ENCODE results near the gene SLC7A6OS.

The SLC7A6OS gene

DNA sequence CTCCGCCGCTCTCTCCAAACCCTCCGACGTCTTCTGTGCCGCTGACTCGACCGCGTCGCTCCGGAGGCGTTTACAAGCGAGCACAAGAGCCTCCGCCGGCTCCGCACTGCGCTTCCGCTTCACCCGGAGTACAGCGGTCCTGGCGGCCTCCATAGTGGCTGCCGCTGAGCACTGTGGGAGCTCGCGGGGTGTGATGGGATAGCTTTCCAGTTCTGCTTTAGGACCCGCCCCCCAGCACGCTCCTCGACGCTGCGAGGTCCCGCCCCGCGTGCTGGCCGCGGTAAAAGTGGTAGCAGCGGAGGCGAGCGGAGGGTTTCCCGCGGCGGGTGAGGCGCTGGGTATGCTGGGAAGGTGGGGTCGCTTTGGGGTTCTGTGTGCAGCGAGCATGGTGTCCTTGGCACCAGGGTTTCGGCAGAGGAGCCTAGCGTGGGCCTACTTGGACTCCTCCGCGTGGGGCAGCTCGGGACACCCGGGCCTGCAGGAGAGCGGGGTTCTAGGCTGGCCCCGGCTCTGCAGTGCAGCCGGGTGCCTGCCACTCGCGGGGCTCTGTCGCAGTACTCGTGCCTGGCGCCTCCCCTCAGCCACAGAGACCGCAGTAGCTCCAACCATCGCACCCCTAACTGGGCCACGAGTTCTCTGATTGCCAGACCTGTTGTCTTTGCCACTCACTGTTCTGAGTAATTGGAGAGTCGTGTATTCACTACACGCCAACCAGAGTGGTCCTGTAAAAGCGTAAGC lies at the start of gene SLC7A6OS, which contains the start of gene PRMT7:
Gene SLC7A6OS, minus strand, starts transcription at position 173 of the 738 bp plus-strand sequence. Its CDS starts 20 bp downstream, at position 153.
Gene PRMT7, plus strand, starts transcription at position 246 of the 738 bp plus-strand sequence. CDS start 4,961 bp downstream, outside the sequence.
- TF ChIP-seq CTCF (IDR thresholded peaks at IDR 0.05; ENCODE audit: control extremely low read depth, extremely low read depth, low read depth, missing control alignments), result no peak
- peak; percentile 98 for DNase-seq (ENCODE audit: extremely low spot score)
- ChIA-PET CTCF (interaction anchor here (0.6 to 2.4 kb wide), 14 partner anchors 9 to 71 kb away, joined by 3 to 41 read pairs (median 4); partner anchors contain the start of genes PLA2G15 and SLC7A6), POLR2A (interaction anchor here (0.6 to 1.5 kb wide), 13 partner anchors 10 to 445 kb away, joined by 3 to 7 read pairs (median 4); partner anchors contain the start of gene SLC7A6)

- POLR2A ChIA-PET, result no interaction called here
- TF ChIP-seq CTCF (IDR thresholded peaks at IDR 0.05; ENCODE audit: control extremely low read depth, extremely low read depth, low read depth, missing control alignments), result no peak
- no peak for DNase-seq (ENCODE audit: extremely low spot score)
- CTCF ChIA-PET, result interaction anchor here (0.8 to 2.0 kb wide), 3 partner anchors 9 to 98 kb away, joined by 3 to 9 read pairs (median 6); no protein-coding TSS in a partner anchor
Observed at GRCh38 chr16:68359398-68360191, 48.8 kb upstream of the SLC7A6OS start.

- TF ChIP-seq CTCF (IDR thresholded peaks at IDR 0.05; ENCODE audit: control extremely low read depth, extremely low read depth, low read depth, missing control alignments), result no peak
- POLR2A ChIA-PET, result no interaction called here
- CTCF ChIA-PET, result interaction anchor here (2.0 kb wide), 1 partner anchor 9 kb away, joined by 9 read pairs; no protein-coding TSS in a partner anchor
- no peak for DNase-seq (ENCODE audit: extremely low spot score)
Observed at GRCh38 chr16:68358951-68359350, 48.2 kb upstream of the SLC7A6OS start.

DNA sequence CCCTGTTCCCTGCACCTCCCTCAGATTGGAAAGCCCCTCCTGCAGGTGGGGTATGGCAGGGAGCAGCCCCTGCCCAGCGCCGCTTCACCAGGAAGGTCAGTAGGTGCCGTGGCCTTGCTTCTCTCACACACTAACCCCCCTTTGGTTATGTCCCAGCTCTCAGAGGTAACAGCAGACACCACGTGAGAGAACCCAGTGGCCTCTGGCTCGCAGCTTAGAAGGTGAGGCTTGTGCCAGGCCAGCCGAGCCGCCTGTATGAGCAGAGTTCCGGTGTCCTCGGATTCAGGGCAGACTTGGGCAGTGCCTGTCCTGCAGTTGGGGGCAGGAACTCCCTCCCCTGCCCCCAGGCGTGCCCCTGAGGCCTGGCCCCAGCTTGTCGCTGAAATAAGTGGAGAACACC lies 47.2 kb upstream of the SLC7A6OS start:
- ChIA-PET POLR2A (no interaction called here), CTCF (interaction anchor here (2.0 to 6.4 kb wide), 3 partner anchors 9 to 96 kb away, joined by 10 to 64 read pairs (median 24); no protein-coding TSS in a partner anchor)
- DNase-seq (ENCODE audit: extremely low spot score), result no peak
- TF ChIP-seq CTCF (IDR thresholded peaks at IDR 0.05; ENCODE audit: control extremely low read depth, extremely low read depth, low read depth, missing control alignments), result no peak

GRCh38 chr16:68357521-68357922 lies 46.8 kb upstream of the SLC7A6OS start:
- ChIA-PET POLR2A (no interaction called here), CTCF (interaction anchor here (2.0 to 6.4 kb wide), 3 partner anchors 9 to 96 kb away, joined by 10 to 64 read pairs (median 24); no protein-coding TSS in a partner anchor)
- TF ChIP-seq CTCF (IDR thresholded peaks at IDR 0.05; ENCODE audit: control extremely low read depth, extremely low read depth, low read depth, missing control alignments), result no peak
- no peak for DNase-seq (ENCODE audit: extremely low spot score)

DNA sequence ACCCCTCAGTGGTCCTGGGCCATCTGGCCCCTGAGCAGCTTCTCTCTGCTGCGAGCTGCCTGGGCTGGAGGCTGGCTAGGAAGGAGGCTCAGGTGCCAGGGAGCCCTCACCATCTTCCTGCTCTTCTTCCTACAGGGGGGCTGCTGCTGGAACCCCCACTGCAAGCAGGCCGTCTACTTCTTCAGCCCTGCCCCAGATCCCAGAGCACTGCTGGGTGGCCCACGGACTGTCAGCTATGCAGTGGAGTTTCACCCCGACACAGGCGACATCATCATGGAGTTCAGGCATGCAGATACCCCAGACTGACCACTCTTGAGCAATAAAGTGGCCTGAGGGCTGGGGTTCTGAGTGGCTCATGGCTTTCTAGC lies 46.2 kb upstream of the SLC7A6OS start:
- TF ChIP-seq CTCF (IDR thresholded peaks at IDR 0.05; ENCODE audit: control extremely low read depth, extremely low read depth, low read depth, missing control alignments), result no peak
- no peak for DNase-seq (ENCODE audit: extremely low spot score)
- ChIA-PET POLR2A (no interaction called here), CTCF (interaction anchor here (1.0 to 6.4 kb wide), 6 partner anchors 10 to 95 kb away, joined by 3 to 64 read pairs (median 7); no protein-coding TSS in a partner anchor)
